CMK (cell line): ENCODE measurements around the gene CRY1.
"Not testable (repeated sequence)": the region's sequence is repeated elsewhere in the genome, so short reads cannot be mapped to it uniquely, and the experiment has no call there.

ENCODE experiments used
- DNase-seq: peaks from one replicate; pipeline ENCODE4 v3.0.0-alpha.2; 2010; ENCODE audit warnings: low read depth

Gene CRY1

GRCh38 chr12:107108366-107108765 is 15.0 kb upstream of the CRY1 start:
- not testable (repeated sequence) for DNase-seq

- no peak for DNase-seq
Observed at GRCh38 chr12:107107381-107107780, 14.0 kb upstream of the CRY1 start.

- DNase-seq = no peak
Observed at GRCh38 chr12:107106241-107107025, 13.1 kb upstream of the CRY1 start.

GRCh38 chr12:107105410-107105703 is 12.0 kb upstream of the CRY1 start:
- no peak for DNase-seq

- DNase-seq = no peak
Observed at GRCh38 chr12:107103516-107103915, 10.2 kb upstream of the CRY1 start.

GRCh38 chr12:107103097-107103496 is 9.7 kb upstream of the CRY1 start:
- no peak for DNase-seq

GRCh38 chr12:107102294-107102693 is 8.9 kb upstream of the CRY1 start:
- no peak for DNase-seq

- no peak for DNase-seq
Observed at GRCh38 chr12:107101651-107102050, 8.3 kb upstream of the CRY1 start.

- DNase-seq = no peak
Observed at GRCh38 chr12:107099917-107100316, 6.6 kb upstream of the CRY1 start.

- DNase-seq = no peak
Observed at GRCh38 chr12:107096571-107096970, 3.2 kb upstream of the CRY1 start.

- no peak for DNase-seq
Observed at GRCh38 chr12:107094183-107094448, 767 bp upstream of the CRY1 start.

GRCh38 chr12:107092669-107093416 is 506 bp downstream of the CRY1 start:
- DNase-seq = no peak

GRCh38 chr12:107091989-107092641 is 1.2 kb downstream of the CRY1 start:
- peak; percentile 49 for DNase-seq

- no peak for DNase-seq
Observed at GRCh38 chr12:107091381-107091780, 2.0 kb downstream of the CRY1 start.

GRCh38 chr12:107090711-107091110 is 2.6 kb downstream of the CRY1 start:
- no peak for DNase-seq

GRCh38 chr12:107088912-107089311 is 4.4 kb downstream of the CRY1 start:
- DNase-seq = no peak

- DNase-seq = no peak
Observed at GRCh38 chr12:107086314-107086713, 7.0 kb downstream of the CRY1 start.

GRCh38 chr12:107081778-107082177 is 11.6 kb downstream of the CRY1 start:
- DNase-seq = no peak

GRCh38 chr12:107080299-107080698 is 13.1 kb downstream of the CRY1 start:
- DNase-seq = no peak

GRCh38 chr12:107079172-107080011 is 14.0 kb downstream of the CRY1 start:
- DNase-seq = no peak

GRCh38 chr12:107073266-107073665 is 20.1 kb downstream of the CRY1 start:
- DNase-seq = not testable (repeated sequence)

GRCh38 chr12:107066691-107067090 is 26.7 kb downstream of the CRY1 start:
- no peak for DNase-seq

GRCh38 chr12:107064687-107065086 is 28.7 kb downstream of the CRY1 start:
- no peak for DNase-seq
